Hindlimb muscle (tissue), 1 donor: Measurements from ENCODE around the gene P3R3URF. TPM values are rescaled to one million over a fixed set of nuclear protein-coding genes. Genes with fewer than 3 reads are reported as not detected.
"Not testable (repeated sequence)": the region's sequence is repeated elsewhere in the genome, so short reads cannot be mapped to it uniquely, and the experiment has no call there.

ENCODE experiments used
- DNase-seq: peaks from one replicate; pipeline ENCODE4 v3.0.0-alpha.2; 2013
- polyA plus RNA-seq: library from polyadenylated mRNA; unstranded; fragments of 120-200 nt; gene quantifications from one replicate; pipeline ENCODE4 v1.2.1, GENCODE V29; 2013; ENCODE audit not compliant: insufficient read length

Gene P3R3URF
- polyA plus RNA-seq: not detected

GRCh38 chr1:46176211-46176865, at the start of gene P3R3URF:
TSS of gene P3R3URF (minus strand) at chr1:46176488. CDS start at chr1:46176471, 17 bp downstream.
- no peak for DNase-seq

GRCh38 chr1:46224966-46225365, 48.7 kb upstream of the P3R3URF start:
- no peak for DNase-seq

- DNase-seq: peak; percentile 66
These were observed 47.2 kb upstream of the P3R3URF start for GRCh38 chr1:46223472-46223943.

- DNase-seq: not testable (repeated sequence)
These were observed 46.8 kb upstream of the P3R3URF start for GRCh38 chr1:46223055-46223454.

- DNase-seq: no peak
These were observed 45.5 kb upstream of the P3R3URF start for GRCh38 chr1:46221749-46222148.

- no peak for DNase-seq
These were observed 44.5 kb upstream of the P3R3URF start for GRCh38 chr1:46220808-46221207.

GRCh38 chr1:46219551-46220520, 43.5 kb upstream of the P3R3URF start:
- DNase-seq: no peak

- DNase-seq: no peak
These were observed 42.2 kb upstream of the P3R3URF start for GRCh38 chr1:46218443-46218842.

- DNase-seq: no peak
These were observed 39.2 kb upstream of the P3R3URF start for GRCh38 chr1:46215504-46215903.

GRCh38 chr1:46211051-46211450, 34.8 kb upstream of the P3R3URF start:
- DNase-seq: no peak

GRCh38 chr1:46210561-46210960, 34.3 kb upstream of the P3R3URF start:
- no peak for DNase-seq

- no peak for DNase-seq
These were observed 30.1 kb upstream of the P3R3URF start for GRCh38 chr1:46206399-46206798.

GRCh38 chr1:46205791-46206190, 29.5 kb upstream of the P3R3URF start:
- DNase-seq: no peak

- DNase-seq: no peak
These were observed 28.9 kb upstream of the P3R3URF start for GRCh38 chr1:46205141-46205540.

GRCh38 chr1:46204406-46204742, 28.1 kb upstream of the P3R3URF start:
- no peak for DNase-seq

- no peak for DNase-seq
These were observed 27.6 kb upstream of the P3R3URF start for GRCh38 chr1:46203738-46204405.

- DNase-seq: no peak
These were observed 23.0 kb upstream of the P3R3URF start for GRCh38 chr1:46199233-46199749.

GRCh38 chr1:46197964-46198811, 21.9 kb upstream of the P3R3URF start, which contains the start of gene POMGNT1:
TSS of gene POMGNT1 (minus strand) at chr1:46198434. CDS start at chr1:46197821, 613 bp downstream.
- DNase-seq: peak; percentile 34

GRCh38 chr1:46197560-46197963, 21.3 kb upstream of the P3R3URF start:
- DNase-seq: no peak

GRCh38 chr1:46196609-46197008, 20.3 kb upstream of the P3R3URF start:
- no peak for DNase-seq

GRCh38 chr1:46194641-46195193, 18.4 kb upstream of the P3R3URF start:
- no peak for DNase-seq
